Mesothelial cell of epicardium (in vitro differentiated cells): ENCODE data around the gene SCAPER. TPM values are rescaled to one million over a fixed set of nuclear protein-coding genes. Genes with fewer than 3 reads are reported as not detected.

ENCODE experiments used
- DNase-seq, 2 experiments: peaks; one replicate each; pipeline ENCODE4 v3.0.0; 2021; ENCODE audit warnings: low spot score in 2 of 2; ENCODE audit not compliant: unreplicated experiment in 2 of 2
- H3K27ac Mint-ChIP-seq: 2 replicates; pipeline ENCODE4 v1.8.0; 2021; ENCODE audit warnings: mixed read lengths
- H3K27me3 Mint-ChIP-seq: 2 replicates; pipeline ENCODE4 v1.8.0; 2021; ENCODE audit warnings: low read depth, mixed read lengths
- H3K36me3 Mint-ChIP-seq: 2 replicates; pipeline ENCODE4 v1.8.0; 2021; ENCODE audit warnings: mixed read lengths
- H3K4me1 Mint-ChIP-seq: 2 replicates; pipeline ENCODE4 v1.8.0; 2021; ENCODE audit warnings: mixed read lengths
- H3K4me3 Mint-ChIP-seq: 2 replicates; pipeline ENCODE4 v1.8.0; 2021; ENCODE audit warnings: mild to moderate bottlenecking, moderate library complexity, mixed read lengths
- H3K9me3 Mint-ChIP-seq: 2 replicates; pipeline ENCODE4 v1.8.0; 2021; ENCODE audit warnings: mixed read lengths
- CTCF ChIP-seq: fragments of 200-600 bp; sonication (generic); IDR thresholded peaks from one replicate; pipeline ENCODE4 v1.5.0; 2021; ENCODE audit warnings: antibody characterized with exemption; ENCODE audit not compliant: unreplicated experiment
- total RNA-seq: library from RNA; stranded (reverse); gene quantifications from 3 replicates; pipeline ENCODE4 v1.2.1, GENCODE V29; 2021

The SCAPER gene
- total RNA-seq, 1 donor from 2014 or later = 35.9 TPM

- Mint-ChIP-seq H3K9me3 (no peaks in the 10 kb centered on the region), H3K27me3 (peaks cover 79% of the 10 kb centered on the region), H3K4me1 (peaks cover 24% of the 10 kb centered on the region), H3K27ac (no peak overlapping the region), H3K4me3 (no peak overlapping the region), H3K36me3 (no peaks in the 10 kb centered on the region)
- no peak for TF ChIP-seq CTCF
- no peak for DNase-seq
Measured at GRCh38 chr15:76333720-76334437, 571.3 kb downstream of the SCAPER start.

DNA sequence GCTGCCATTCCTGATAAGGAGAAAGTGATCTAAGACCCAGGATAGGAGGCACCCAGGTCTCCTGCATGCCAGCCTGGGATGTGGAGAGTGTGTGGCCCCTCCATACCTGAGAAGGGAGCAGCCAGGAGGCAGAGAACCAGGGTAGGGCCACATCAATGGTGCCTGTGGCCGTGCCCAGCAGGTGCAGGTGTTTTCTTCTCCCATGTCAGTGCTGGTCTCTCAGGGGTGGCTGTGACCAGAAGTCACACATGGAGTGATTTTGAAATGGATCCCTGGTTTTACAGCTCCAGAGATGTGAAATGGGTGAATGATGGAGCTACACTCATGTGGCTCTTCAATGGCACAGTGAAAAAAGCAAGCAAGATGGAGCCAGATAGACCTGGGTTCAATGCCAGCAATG lies 571.8 kb downstream of the SCAPER start:
- Mint-ChIP-seq H3K27me3 (peaks cover 79% of the 10 kb centered on the region), H3K36me3 (no peaks in the 10 kb centered on the region), H3K9me3 (no peaks in the 10 kb centered on the region), H3K4me1 (peaks cover 20% of the 10 kb centered on the region), H3K27ac (no peak overlapping the region), H3K4me3 (no peak overlapping the region)
- TF ChIP-seq CTCF = no peak
- no peak for DNase-seq

- Mint-ChIP-seq H3K4me1 (peaks cover 20% of the 10 kb centered on the region), H3K27me3 (peaks cover 80% of the 10 kb centered on the region), H3K9me3 (no peaks in the 10 kb centered on the region), H3K36me3 (no peaks in the 10 kb centered on the region), H3K4me3 (no peak overlapping the region), H3K27ac (no peak overlapping the region)
- no peak for DNase-seq
- TF ChIP-seq CTCF = no peak
Measured at GRCh38 chr15:76332796-76333195, 572.3 kb downstream of the SCAPER start.

DNA sequence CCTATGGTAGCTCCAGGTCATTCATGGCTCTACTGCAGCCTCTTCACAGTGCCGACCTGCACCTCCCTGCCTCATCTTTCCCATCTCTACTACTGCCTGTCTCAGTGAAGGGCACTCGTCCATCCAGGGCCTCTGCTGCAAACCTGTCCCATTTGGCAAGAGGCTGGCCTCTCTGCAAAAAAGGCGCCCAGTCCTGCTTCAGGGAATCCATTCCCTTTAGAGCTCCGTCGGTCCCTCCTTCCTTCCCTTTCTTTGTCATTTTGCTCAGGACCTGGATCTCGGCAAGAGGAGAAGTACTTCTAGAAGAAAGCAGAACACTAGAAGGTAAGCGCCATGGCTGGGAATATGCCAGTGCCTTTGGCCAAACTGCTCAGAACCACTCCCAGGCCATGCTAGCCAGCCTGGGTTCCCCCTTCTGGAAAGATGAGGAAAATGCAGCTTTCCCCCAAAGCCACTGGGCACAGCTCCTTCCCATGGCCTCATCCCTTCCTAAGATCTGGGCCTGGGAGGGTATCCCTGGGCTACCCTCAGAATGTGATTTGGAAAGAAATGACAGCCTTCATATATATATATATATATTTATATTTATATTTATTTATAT lies 575.0 kb downstream of the SCAPER start:
- Mint-ChIP-seq H3K4me1 (peaks cover 1% of the 10 kb centered on the region), H3K27me3 (peaks cover 69% of the 10 kb centered on the region), H3K9me3 (no peaks in the 10 kb centered on the region), H3K36me3 (no peaks in the 10 kb centered on the region), H3K4me3 (no peak overlapping the region), H3K27ac (no peak overlapping the region)
- no peak for TF ChIP-seq CTCF
- DNase-seq = no peak

GRCh38 chr15:76328958-76329357 lies 576.2 kb downstream of the SCAPER start:
- Mint-ChIP-seq H3K36me3 (no peaks in the 10 kb centered on the region), H3K4me3 (no peak overlapping the region), H3K27me3 (peaks cover 67% of the 10 kb centered on the region), H3K27ac (no peak overlapping the region), H3K9me3 (no peaks in the 10 kb centered on the region), H3K4me1 (no peaks in the 10 kb centered on the region)
- TF ChIP-seq CTCF = no peak
- DNase-seq = no peak
